Stimulated activated CD8-positive, alpha-beta memory T cell treated with anti-CD3 and anti-CD28 coated beads, Interleukin-15, amount 100 ng/mL, for 24 hours (primary cell): ENCODE measurements around the gene SPDEF.

Experiments used
- DNase-seq: peaks from one replicate; pipeline ENCODE4 v3.0.0-alpha.2; 2020; ENCODE audit warnings: low read depth

Gene SPDEF

DNA sequence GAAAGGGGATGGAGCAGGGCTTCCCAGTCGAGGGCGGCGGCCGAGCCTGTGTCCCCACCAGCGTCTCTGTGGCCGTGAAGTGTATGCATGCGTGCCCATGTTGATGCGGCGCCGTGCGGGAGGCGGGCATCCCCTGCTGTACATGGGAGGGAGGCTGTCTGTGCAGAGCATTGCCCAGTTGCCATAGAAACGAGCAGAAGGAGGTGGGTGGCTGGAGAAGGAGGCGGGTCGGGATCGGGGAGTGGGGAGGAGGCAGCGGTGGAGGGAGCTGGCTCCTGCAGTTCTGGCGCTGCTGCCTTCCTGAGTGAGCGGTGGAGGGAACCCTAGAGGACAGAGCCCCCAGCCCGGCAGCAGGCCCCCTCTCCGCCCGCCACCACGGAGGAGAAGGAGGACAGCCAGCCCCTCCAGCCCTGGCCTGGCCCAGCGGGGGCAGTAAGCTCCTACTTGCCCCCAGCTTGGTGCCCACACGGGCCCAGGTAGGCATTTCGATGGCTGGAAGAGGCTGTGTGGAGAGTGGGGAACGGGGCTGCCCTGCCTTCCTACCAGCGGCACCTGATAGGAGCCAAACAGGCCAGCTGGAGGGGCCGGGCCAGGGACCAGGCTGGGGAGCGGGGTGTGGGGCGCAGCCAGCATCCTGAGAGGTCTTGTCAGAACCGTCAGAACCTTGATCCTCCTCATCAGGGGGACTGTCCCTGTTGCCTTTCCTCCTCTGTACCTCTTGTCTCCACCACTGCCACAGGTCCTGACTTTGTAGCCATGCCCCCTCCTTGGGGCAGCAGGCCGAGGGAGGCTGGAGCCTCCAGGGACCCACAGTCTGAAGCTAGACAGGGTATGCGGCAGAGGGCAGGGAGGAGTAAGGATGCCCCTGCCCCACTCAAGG lies 41.3 kb downstream of the SPDEF start:
- DNase-seq: no peak

DNA sequence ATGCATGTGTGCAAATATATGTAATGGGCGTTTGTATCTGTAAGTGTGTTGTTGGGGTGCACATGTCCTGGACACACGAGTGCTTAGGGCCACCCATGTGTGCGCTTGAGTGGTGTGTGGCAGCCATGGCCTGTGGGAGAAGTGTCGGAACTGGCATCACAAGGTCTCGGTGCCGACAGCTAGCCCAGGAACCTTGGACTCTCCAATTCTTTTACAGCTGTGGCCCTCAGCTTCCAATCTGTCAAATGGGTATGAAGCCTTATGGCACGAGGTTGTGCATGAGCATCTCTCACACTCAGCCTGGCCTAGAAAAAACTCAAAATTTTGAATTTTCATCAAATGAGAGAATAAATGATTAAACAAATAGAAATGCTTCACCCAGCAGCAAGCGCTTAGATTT lies 42.0 kb downstream of the SPDEF start:
- no peak for DNase-seq

DNA sequence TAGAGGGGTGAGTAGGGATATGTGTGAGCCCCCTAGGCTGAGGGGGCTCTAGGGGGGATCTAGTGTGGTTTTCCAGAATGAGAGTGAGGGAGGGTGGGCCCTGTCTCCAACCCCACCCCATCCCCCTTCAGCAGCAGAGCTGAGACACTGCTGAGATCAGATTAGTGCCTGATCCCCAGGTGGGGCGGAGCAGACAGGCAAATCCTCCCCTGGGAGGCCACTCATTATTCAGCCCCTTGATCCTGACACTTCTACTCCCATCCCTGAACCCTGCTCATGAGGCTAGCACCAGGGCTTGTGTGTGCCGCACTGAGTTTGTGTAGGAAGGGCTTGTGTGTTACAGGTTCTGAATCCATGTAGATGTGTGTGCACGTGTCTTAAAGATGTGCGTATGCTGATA lies 42.5 kb downstream of the SPDEF start:
- no peak for DNase-seq

DNA sequence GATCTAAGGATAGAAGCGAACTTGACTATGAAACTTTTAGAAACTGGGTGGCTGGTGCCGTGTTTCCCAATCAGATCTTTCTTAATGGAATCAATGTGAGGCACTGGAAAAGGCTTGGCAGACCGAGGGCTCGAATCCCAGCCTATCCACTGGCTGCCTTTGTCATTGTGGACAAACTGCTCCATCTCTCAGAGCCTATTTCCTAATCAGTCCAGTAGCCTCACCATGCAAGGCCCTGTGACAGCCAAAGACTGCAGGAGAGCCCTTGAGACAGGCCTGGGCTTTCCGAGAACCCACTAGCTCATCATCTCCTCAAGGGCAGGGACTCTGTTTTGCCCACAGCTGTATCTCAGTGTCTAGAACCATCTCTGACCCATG lies 43.4 kb downstream of the SPDEF start:
- DNase-seq: no peak

DNA sequence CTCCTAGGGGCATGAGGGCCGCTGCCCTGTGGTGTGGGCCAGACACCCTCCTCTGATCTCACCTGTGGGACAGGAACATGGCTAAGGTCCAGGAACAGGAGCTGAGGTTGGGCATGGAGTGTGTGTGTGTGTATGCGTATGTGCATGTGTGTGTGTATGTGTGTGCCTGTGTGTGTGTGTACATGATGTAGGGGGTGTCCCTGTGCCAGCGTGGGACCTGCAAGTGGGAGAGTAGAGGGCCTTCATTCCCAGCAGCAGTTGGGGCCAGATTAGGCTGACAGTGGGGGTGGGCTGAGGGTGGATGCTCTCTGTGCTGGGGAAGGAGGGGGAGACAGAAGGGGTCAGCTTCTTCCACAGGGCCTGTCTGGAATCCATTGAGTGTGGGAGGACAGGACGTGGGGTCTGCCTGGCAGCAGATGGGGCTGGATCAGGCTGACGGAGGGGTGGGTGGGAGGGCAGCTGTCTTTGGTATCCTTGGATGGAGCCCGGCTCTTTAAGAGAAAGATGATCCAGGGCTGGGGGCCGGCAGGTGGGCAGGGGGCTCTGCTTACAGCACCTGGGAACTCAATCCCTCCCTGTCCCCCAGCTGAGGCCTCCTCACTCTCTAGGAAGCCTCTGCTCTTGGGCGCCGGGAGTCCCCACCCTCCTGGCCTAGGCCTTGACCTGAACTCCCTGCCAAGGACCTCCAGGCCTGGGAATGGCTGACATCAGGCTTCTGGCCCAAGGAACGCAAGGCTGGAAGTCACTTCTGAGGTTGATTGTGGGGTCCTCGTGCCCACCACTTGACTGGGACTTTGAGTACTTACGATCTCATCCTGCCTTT lies 44.0 kb downstream of the SPDEF start:
- no peak for DNase-seq

DNA sequence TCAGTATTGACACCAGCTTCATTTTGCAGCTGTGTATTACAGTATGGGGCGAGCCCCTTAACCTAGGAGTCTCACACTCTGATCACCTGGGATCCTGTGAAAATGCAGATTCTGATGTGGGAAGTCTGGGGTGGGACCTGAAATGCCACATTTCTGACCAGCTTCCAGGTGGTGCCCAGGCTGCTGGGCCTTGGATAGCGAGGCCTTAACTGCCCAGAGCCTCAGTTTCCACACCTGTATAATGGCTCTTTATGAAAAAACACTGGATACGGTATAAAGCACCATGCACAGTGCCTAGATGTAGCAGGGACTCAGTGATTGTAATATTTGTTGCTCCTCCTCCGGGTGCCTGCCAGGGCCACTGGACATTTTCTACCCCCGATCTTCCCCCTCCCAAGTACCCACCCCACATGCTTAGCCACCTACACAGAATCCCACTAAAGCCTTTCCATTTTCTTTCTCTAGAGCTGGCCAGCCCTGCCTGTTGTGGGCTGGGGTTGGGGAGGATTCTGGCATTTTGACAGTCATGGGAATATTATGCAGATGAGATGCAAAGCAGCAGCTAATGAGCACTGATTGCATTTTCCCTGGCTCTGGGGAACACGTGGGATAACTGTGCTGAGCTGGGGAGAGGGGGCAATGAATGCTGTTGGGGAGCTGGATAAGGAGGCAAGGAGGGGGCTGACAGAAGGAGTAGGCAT lies 44.8 kb downstream of the SPDEF start:
- no peak for DNase-seq

DNA sequence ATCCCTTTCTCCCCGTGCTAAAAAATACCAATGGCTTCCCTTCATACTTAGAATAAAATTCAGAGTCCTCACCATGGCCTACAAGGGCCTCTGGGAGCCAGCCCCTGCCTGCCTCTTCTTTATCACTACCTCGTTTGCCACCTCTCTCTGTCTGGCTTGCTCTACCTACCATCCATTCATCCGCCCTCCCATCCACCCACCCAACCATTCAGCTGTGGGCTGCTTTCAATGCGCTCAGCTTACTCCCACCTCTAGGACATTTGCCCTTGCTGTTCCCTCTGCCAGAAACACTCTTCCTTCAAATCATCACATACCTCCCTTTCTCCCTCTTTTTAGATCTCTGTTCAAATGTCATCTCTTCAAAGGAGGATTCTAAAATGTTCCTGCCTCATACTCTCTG lies 45.8 kb downstream of the SPDEF start:
- no peak for DNase-seq

DNA sequence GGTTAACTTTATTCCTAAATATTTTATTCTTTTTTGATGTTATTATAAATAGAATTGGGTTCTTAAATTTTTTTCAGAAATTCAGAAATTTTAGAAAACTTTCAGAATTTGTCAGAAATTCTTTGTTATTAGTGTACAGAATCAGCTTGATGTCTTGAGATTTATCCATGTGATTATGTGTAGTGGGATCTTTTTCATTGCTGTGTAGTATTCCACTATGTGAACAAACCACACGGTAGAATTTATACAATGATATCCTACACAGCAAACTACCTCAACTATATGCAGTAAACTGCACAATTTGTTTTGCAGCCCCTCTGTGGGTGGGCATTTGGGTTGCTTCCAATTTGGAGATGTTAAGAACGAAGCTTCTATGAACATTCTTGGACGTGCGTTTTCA lies 46.3 kb downstream of the SPDEF start:
- DNase-seq: no peak

DNA sequence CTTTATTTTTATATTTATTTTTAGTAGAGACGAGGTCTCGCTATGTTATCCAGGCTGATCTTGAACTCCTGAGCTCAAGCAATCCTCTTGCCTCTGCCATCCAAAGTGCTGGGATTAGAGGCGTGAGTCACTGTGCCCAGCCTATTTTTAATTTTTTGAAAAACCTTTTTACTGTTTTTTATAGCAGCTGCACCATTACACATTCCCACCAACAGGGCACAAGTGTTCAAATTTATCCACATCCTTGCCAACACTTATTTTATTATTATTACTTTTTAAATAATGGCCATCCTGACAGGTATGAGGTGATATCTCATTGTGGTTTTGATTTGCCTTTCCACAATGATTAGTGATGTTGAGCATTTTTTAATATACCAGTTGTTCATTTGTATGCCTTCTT lies 47.7 kb downstream of the SPDEF start:
- no peak for DNase-seq

DNA sequence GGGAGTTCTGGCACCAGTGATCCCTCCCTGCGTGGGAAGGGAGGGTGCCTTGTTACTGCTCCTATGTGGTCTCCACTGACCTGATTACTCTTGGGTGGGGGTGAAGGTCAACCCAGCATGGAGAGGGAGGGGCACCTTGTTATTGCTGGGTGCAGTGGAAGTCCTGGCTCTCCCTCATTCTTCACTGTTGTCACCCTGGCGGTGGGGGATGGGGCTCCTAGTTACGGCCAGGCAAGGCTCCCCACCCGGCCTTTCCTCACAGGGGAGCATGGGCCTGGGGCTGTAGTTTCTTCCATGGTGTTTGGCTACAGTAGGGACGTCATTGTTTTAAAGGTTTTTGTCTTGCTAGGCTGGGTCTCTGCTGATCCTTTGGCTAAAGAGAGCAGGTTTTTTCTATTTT lies 49.4 kb downstream of the SPDEF start:
- no peak for DNase-seq

DNA sequence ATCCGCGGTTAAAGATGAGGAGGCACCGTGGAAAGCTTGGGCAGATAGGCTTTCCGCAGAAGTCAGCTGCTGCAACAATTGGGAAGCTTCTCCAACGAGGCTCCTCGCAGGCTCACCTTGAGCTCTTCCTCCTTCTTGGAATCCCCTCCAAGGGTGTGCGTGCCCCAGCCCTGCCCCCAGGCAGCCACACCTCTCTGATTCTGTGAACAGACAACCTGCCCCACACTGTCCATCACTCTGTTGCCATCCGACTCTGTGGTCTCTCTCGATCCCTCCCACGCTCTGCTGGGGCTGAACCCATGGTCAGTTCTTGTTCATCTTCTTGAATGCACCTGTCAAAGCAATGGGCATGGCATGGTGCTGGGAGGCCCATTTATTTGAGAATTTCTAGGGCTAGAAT lies 58.7 kb downstream of the SPDEF start:
- no peak for DNase-seq

DNA sequence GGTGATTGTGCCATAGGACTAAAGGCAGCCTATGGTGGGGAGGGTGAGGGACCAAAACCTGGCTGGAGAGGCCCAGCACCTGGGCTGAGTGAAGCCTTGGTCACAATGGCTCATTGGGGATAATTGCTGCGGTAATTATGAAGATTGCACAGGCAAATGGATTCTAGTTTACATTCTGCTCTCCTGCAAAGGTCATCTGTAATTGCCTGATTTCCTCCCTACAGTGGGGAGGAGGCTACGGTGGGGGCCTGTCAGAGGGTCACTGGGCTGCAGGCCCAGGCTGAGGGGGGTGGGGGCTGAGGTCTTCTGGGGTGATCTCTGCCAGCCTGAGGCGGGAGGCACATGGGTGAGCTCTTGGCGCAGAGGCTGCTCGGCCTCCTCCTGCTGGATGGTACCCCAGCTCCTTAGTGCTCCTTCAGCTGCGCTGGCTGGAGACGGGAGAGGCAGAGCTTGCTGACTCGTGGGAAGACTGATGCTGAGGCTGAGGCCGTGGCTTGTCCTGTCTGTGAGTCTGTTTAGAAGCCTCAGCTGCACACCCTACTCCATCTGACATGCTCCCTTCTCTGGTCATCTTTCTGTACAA lies 59.9 kb downstream of the SPDEF start:
- DNase-seq: no peak

DNA sequence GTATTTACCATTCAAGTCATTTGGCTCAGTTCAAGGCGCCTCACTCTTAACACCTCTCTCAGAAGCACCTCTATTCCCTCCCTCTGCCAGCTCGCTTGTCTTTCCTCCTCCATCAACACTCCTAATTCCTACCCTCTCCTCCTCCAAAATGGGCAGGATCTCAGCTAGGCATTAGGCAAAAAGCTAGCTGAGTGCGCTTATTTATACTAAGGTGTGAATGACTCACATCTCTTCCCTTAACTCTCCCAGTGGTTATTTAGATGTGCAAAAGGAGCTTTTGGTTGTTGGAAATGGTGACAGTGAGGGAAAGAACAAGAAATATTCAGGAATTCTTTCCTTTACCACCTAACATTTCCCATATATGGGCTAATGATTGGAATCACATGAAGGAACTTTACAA lies 61.2 kb downstream of the SPDEF start:
- no peak for DNase-seq

DNA sequence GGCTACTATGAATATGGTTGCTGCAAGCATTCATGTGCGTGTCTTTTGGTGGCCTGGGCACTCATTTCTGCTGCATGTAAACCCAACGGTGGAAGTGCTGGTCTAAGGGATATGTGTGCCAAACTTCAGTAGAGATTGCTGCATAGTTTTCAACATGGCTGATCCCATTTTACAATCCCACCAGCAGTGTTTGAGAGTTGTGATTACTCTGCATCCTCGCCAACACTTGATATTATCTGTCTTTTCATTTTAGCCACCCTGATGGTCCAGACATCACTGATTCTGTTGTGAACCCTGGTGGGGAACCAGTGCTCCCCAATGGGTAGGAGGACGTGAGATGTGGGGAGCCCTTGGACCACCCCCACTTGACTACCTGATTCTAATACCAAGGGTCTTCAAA lies 62.8 kb downstream of the SPDEF start:
- DNase-seq: no peak

DNA sequence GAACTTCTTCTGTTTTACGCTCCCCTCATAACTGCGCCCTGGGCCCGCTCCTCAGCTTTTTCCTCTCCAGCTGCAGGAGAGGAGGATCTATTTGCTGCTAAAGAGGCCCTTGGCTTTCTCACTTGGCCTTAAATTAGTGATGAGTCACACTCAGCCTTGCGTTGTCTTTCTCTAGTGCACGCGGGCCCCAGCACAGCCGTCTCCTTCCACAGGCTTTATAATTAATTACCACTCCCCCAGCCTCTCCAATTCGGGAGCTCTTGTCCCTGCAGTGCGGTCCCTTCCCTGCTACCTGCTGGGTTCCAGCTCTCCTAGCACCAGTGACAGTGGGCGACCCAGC lies 65.1 kb downstream of the SPDEF start:
- DNase-seq: no peak

DNA sequence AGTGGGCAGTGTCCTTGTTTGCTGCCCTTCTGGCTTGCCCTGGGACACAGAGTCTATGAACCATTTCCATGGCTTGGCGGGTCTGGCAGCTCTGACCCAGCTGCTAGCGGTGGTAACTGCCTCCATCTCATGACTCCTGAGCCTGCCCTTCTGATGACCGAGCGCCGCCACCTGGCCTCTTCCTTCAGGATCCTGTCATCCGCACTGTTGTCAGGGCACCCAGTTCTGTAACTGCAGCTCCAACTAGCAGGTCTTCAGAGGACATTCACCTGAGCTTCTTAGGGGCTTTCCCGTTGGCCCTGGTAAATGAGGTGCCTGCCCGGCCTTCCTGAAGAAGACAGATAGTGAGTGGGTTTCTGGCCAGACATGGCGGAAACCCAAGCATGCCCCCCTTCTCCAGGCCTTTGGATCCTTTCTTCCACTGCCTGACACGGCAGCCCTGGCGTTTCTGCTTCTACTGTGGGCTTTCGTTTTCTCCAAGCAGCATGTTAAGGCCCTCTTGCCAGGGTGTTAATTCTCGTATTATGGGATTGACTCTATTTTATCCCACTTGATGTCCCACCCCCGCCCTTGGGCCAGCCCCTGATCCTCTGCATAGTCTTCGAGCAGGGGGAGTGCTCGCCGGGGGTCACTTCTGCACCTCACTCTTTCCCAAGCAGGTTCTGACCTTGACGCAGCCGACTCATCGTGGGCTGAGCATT lies 65.6 kb downstream of the SPDEF start:
- DNase-seq: no peak

DNA sequence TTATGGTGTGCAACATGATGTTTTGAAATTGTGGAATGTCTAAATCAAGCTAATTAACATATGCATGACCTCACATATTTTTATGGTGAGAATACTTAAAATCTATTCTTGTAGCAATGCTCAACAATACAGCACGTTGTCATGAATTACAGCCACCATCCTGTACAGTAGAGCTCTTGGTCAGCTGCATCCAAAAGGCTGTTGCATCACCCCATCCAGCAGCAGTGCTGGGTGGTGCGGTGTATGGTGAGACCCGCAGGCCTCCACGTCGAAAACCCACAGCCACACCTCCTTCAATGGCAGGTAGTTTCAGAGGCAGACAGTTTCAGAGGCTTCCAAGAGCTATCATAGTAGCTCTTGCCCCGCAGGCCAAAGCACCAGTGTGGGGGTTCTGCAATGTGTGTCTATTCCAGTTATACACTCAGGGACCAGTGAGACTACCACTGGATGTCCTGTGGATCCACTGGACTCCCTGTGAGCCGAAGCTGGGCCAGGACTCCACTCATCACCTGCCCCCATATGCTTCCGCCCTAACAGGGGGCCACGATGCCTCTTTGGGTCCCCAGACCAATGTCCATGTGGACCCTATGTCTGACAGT lies 66.8 kb downstream of the SPDEF start:
- DNase-seq: no peak
